HG03571 (cell line): Measurements from ENCODE around the gene CAMK2G.

Experiments used
- ATAC-seq: cut with Tn5 transposase; IDR thresholded peaks from one replicate; pipeline ENCODE4 v1.9.1; 2021; ENCODE audit not compliant: unreplicated experiment

The CAMK2G gene

GRCh38 chr10:73884017-73884416, 9.7 kb upstream of the CAMK2G start:
- ATAC-seq: no peak

- ATAC-seq: no peak
Measured at GRCh38 chr10:73881221-73881919, 7.0 kb upstream of the CAMK2G start.

GRCh38 chr10:73879296-73880173, 5.2 kb upstream of the CAMK2G start:
- ATAC-seq: peak; percentile 74

GRCh38 chr10:73878365-73878764, 4.0 kb upstream of the CAMK2G start:
- ATAC-seq: no peak

GRCh38 chr10:73877533-73878160, 3.3 kb upstream of the CAMK2G start:
- ATAC-seq: no peak

GRCh38 chr10:73876971-73877370, 2.6 kb upstream of the CAMK2G start:
- ATAC-seq: no peak

- no peak for ATAC-seq
Measured at GRCh38 chr10:73876566-73876965, 2.2 kb upstream of the CAMK2G start.

GRCh38 chr10:73876157-73876556, 1.8 kb upstream of the CAMK2G start:
- ATAC-seq: no peak

- ATAC-seq: peak; percentile 19
Measured at GRCh38 chr10:73875139-73875475, 752 bp upstream of the CAMK2G start.

GRCh38 chr10:73873838-73874215, 528 bp downstream of the CAMK2G start:
- ATAC-seq: no peak

GRCh38 chr10:73873142-73873837, 1.1 kb downstream of the CAMK2G start:
- ATAC-seq: no peak

GRCh38 chr10:73872190-73872710, 2.1 kb downstream of the CAMK2G start:
- ATAC-seq: no peak

- ATAC-seq: no peak
Measured at GRCh38 chr10:73871295-73872189, 2.8 kb downstream of the CAMK2G start.

- ATAC-seq: no peak
Measured at GRCh38 chr10:73868655-73869195, 5.6 kb downstream of the CAMK2G start.

- no peak for ATAC-seq
Measured at GRCh38 chr10:73867871-73868631, 6.3 kb downstream of the CAMK2G start.

- ATAC-seq: no peak
Measured at GRCh38 chr10:73867126-73867807, 7.1 kb downstream of the CAMK2G start.

GRCh38 chr10:73866621-73867020, 7.7 kb downstream of the CAMK2G start:
- ATAC-seq: no peak
